ENCODE data around the gene CAVIN2. TPM values are rescaled to one million over a fixed set of nuclear protein-coding genes. Genes with fewer than 3 reads are reported as not detected.
"Not testable (repeated sequence)": the region's sequence is repeated elsewhere in the genome, so short reads cannot be mapped to it uniquely, and the experiment has no call there.

CAVIN2 gene
- total and polyA plus RNA-seq, 2 donors = 4.3 to 8.2 TPM

- Histone ChIP-seq H3K4me1 (ENCODE audit: control insufficient read depth in 2 of 2, insufficient read depth in 2 of 2, low read length in 2 of 2) (no peaks in the 10 kb centered on the region), H3K9me3 (ENCODE audit: control insufficient read depth in 2 of 2, insufficient read depth in 1 of 2, low read length in 1 of 2) (no peaks in the 10 kb centered on the region), H3K27me3 (ENCODE audit: control insufficient read depth in 2 of 2, insufficient read depth in 1 of 2, low read length in 1 of 2) (no peaks in the 10 kb centered on the region), H3K4me3 (ENCODE audit: low read length in 2 of 2) (no peak overlapping the region), H3K27ac (ENCODE audit: low read depth in 1 of 2, low read length in 1 of 2) (no peak overlapping the region), H3K36me3 (ENCODE audit: control insufficient read depth in 2 of 2, insufficient read depth in 2 of 2, low read length in 1 of 2) (no peaks in the 10 kb centered on the region)
- 94% methylated on average over 2 of the region's 2 CpGs for WGBS
- DNase-seq (ENCODE audit: low read depth in 6 of 9, low spot score in 9 of 9) = no peak
Observed at GRCh38 chr2:191797942-191798876, 48.7 kb downstream of the CAVIN2 start.

- 73% methylated on average over 4 of the region's 4 CpGs for WGBS
- H3K27ac ChIP-seq (ENCODE audit: low read depth in 1 of 2, low read length in 1 of 2) = no peak overlapping the region
- H3K27me3 ChIP-seq (ENCODE audit: control insufficient read depth in 2 of 2, insufficient read depth in 1 of 2, low read length in 1 of 2) = no peaks in the 10 kb centered on the region
- no peaks in the 10 kb centered on the region for H3K36me3 ChIP-seq (ENCODE audit: control insufficient read depth in 2 of 2, insufficient read depth in 2 of 2, low read length in 1 of 2)
- no peak for DNase-seq (ENCODE audit: low read depth in 6 of 9, low spot score in 9 of 9)
- no peaks in the 10 kb centered on the region for H3K9me3 ChIP-seq (ENCODE audit: control insufficient read depth in 2 of 2, insufficient read depth in 1 of 2, low read length in 1 of 2)
- H3K4me1 ChIP-seq (ENCODE audit: control insufficient read depth in 2 of 2, insufficient read depth in 2 of 2, low read length in 2 of 2) = no peaks in the 10 kb centered on the region
- no peak overlapping the region for H3K4me3 ChIP-seq (ENCODE audit: low read length in 2 of 2)
Observed at GRCh38 chr2:191797500-191797899, 49.4 kb downstream of the CAVIN2 start.

GRCh38 chr2:191795715-191796114 lies 51.2 kb downstream of the CAVIN2 start:
- Histone ChIP-seq H3K36me3 (ENCODE audit: control insufficient read depth in 2 of 2, insufficient read depth in 2 of 2, low read length in 1 of 2) (no peaks in the 10 kb centered on the region), H3K27ac (ENCODE audit: low read depth in 1 of 2, low read length in 1 of 2) (no peak overlapping the region), H3K4me3 (ENCODE audit: low read length in 2 of 2) (no peak overlapping the region), H3K9me3 (ENCODE audit: control insufficient read depth in 2 of 2, insufficient read depth in 1 of 2, low read length in 1 of 2) (no peaks in the 10 kb centered on the region), H3K4me1 (ENCODE audit: control insufficient read depth in 2 of 2, insufficient read depth in 2 of 2, low read length in 2 of 2) (no peaks in the 10 kb centered on the region), H3K27me3 (ENCODE audit: control insufficient read depth in 2 of 2, insufficient read depth in 1 of 2, low read length in 1 of 2) (no peaks in the 10 kb centered on the region)
- 97% methylated on average over 2 of the region's 2 CpGs for WGBS
- DNase-seq (ENCODE audit: low read depth in 6 of 9, low spot score in 9 of 9) = no peak

GRCh38 chr2:191791953-191792560 lies 54.8 kb downstream of the CAVIN2 start:
- no peaks in the 10 kb centered on the region for H3K36me3 ChIP-seq (ENCODE audit: control insufficient read depth in 2 of 2, insufficient read depth in 2 of 2, low read length in 1 of 2)
- WGBS = 94% methylated on average over 3 of the region's 3 CpGs
- no peaks in the 10 kb centered on the region for H3K27me3 ChIP-seq (ENCODE audit: control insufficient read depth in 2 of 2, insufficient read depth in 1 of 2, low read length in 1 of 2)
- no peak for DNase-seq (ENCODE audit: low read depth in 6 of 9, low spot score in 9 of 9)
- no peaks in the 10 kb centered on the region for H3K4me1 ChIP-seq (ENCODE audit: control insufficient read depth in 2 of 2, insufficient read depth in 2 of 2, low read length in 2 of 2)
- no peaks in the 10 kb centered on the region for H3K9me3 ChIP-seq (ENCODE audit: control insufficient read depth in 2 of 2, insufficient read depth in 1 of 2, low read length in 1 of 2)
- H3K27ac ChIP-seq (ENCODE audit: low read depth in 1 of 2, low read length in 1 of 2) = no peak overlapping the region
- no peak overlapping the region for H3K4me3 ChIP-seq (ENCODE audit: low read length in 2 of 2)

- no peaks in the 10 kb centered on the region for H3K36me3 ChIP-seq (ENCODE audit: control insufficient read depth in 2 of 2, insufficient read depth in 2 of 2, low read length in 1 of 2)
- no peak for DNase-seq (ENCODE audit: low read depth in 6 of 9, low spot score in 9 of 9)
- no peak overlapping the region for H3K4me3 ChIP-seq (ENCODE audit: low read length in 2 of 2)
- WGBS = 99% methylated on average over 1 of the region's 1 CpG
- no peaks in the 10 kb centered on the region for H3K9me3 ChIP-seq (ENCODE audit: control insufficient read depth in 2 of 2, insufficient read depth in 1 of 2, low read length in 1 of 2)
- H3K27ac ChIP-seq (ENCODE audit: low read depth in 1 of 2, low read length in 1 of 2) = no peak overlapping the region
- no peaks in the 10 kb centered on the region for H3K27me3 ChIP-seq (ENCODE audit: control insufficient read depth in 2 of 2, insufficient read depth in 1 of 2, low read length in 1 of 2)
- no peaks in the 10 kb centered on the region for H3K4me1 ChIP-seq (ENCODE audit: control insufficient read depth in 2 of 2, insufficient read depth in 2 of 2, low read length in 2 of 2)
Observed at GRCh38 chr2:191790737-191791136, 56.2 kb downstream of the CAVIN2 start.

- H3K9me3 ChIP-seq (ENCODE audit: control insufficient read depth in 2 of 2, insufficient read depth in 1 of 2, low read length in 1 of 2) = no peaks in the 10 kb centered on the region
- no peaks in the 10 kb centered on the region for H3K36me3 ChIP-seq (ENCODE audit: control insufficient read depth in 2 of 2, insufficient read depth in 2 of 2, low read length in 1 of 2)
- H3K4me3 ChIP-seq (ENCODE audit: low read length in 2 of 2) = no peak overlapping the region
- no peaks in the 10 kb centered on the region for H3K27me3 ChIP-seq (ENCODE audit: control insufficient read depth in 2 of 2, insufficient read depth in 1 of 2, low read length in 1 of 2)
- DNase-seq (ENCODE audit: low read depth in 6 of 9, low spot score in 9 of 9) = no peak
- H3K27ac ChIP-seq (ENCODE audit: low read depth in 1 of 2, low read length in 1 of 2) = no peak overlapping the region
- no peaks in the 10 kb centered on the region for H3K4me1 ChIP-seq (ENCODE audit: control insufficient read depth in 2 of 2, insufficient read depth in 2 of 2, low read length in 2 of 2)
- WGBS = 95% methylated on average over 4 of the region's 4 CpGs
Observed at GRCh38 chr2:191789796-191790195, 57.1 kb downstream of the CAVIN2 start.

GRCh38 chr2:191786694-191787093 lies 60.2 kb downstream of the CAVIN2 start:
- Histone ChIP-seq H3K27me3 (ENCODE audit: control insufficient read depth in 2 of 2, insufficient read depth in 1 of 2, low read length in 1 of 2) (no peaks in the 10 kb centered on the region), H3K36me3 (ENCODE audit: control insufficient read depth in 2 of 2, insufficient read depth in 2 of 2, low read length in 1 of 2) (no peaks in the 10 kb centered on the region), H3K27ac (ENCODE audit: low read depth in 1 of 2, low read length in 1 of 2) (no peak overlapping the region), H3K4me3 (ENCODE audit: low read length in 2 of 2) (no peak overlapping the region), H3K4me1 (ENCODE audit: control insufficient read depth in 2 of 2, insufficient read depth in 2 of 2, low read length in 2 of 2) (no peaks in the 10 kb centered on the region), H3K9me3 (ENCODE audit: control insufficient read depth in 2 of 2, insufficient read depth in 1 of 2, low read length in 1 of 2) (no peaks in the 10 kb centered on the region)
- WGBS = 7% methylated on average over 1 of the region's 1 CpG
- no peak for DNase-seq (ENCODE audit: low read depth in 6 of 9, low spot score in 9 of 9)

GRCh38 chr2:191785651-191786050 lies 61.2 kb downstream of the CAVIN2 start:
- not testable (repeated sequence) for H3K36me3 ChIP-seq (ENCODE audit: control insufficient read depth in 2 of 2, insufficient read depth in 2 of 2, low read length in 1 of 2); H3K27ac ChIP-seq (ENCODE audit: low read depth in 1 of 2, low read length in 1 of 2); H3K4me3 ChIP-seq (ENCODE audit: low read length in 2 of 2); H3K4me1 ChIP-seq (ENCODE audit: control insufficient read depth in 2 of 2, insufficient read depth in 2 of 2, low read length in 2 of 2); H3K9me3 ChIP-seq (ENCODE audit: control insufficient read depth in 2 of 2, insufficient read depth in 1 of 2, low read length in 1 of 2); DNase-seq (ENCODE audit: low read depth in 6 of 9, low spot score in 9 of 9); H3K27me3 ChIP-seq (ENCODE audit: control insufficient read depth in 2 of 2, insufficient read depth in 1 of 2, low read length in 1 of 2)
- 99% methylated on average over 3 of the region's 3 CpGs for WGBS

Data from thymus (tissue), 11 donors.